ENCODE data around the gene SPACDR. TPM values are rescaled to one million over a fixed set of nuclear protein-coding genes. Genes with fewer than 3 reads are reported as not detected.

Gene SPACDR
- total and polyA plus RNA-seq, 2 donors (not counting 1 experiment from before 2014, with no cell fraction given): 2.1 to 3.7 TPM

DNA sequence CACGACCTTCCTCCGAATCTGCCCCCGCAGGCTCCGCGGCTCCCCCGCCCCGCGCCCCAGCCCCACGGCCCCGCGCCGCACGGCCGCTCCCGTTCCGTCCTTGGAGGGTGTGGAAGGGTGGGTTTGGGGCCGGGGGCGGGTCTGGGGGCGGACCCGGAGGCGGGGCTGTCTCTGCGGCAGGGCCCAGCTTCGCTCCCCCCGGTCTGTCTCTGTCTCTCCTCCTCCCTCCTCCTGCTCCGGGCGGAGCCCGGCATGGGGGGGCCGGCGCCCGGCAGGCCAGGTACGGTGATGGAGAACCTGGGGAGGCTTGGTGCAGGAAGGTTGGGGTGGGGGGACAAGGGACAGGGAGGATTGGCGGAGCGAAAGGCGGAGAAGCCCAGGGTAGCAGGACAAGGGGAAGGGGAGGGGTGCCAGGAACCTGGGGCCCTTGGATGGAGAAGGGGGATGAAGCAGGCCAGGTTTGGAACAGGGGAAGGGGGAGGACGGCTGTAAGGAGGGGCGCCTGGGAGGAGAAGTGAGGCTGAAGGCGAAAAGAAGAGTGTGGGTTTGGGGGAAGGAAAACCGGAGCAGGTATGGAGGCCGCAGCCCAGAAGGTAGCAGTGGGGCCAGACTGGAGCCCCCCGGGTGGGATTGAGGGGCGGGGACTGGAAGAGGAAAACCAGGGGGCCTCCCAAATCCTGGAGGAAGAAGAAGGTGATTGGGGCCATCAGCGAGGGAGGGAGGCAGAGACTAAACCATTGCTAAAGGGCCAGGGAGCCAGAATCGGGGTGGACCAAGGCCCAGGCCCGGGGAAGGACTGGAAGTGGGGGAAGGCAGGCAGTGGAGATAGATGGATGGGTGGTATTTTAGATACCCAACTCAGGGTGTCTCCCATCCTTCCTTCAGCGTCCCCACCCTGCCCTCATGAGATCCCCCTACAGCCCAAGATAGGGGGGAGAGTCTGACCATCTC is 19.9 kb upstream of the SPACDR start, which contains the start of gene NYAP1:
Gene NYAP1, plus strand, starts transcription at position 206 of the 951 bp plus-strand sequence. CDS start 1,385 bp downstream, outside the sequence.
- Histone ChIP-seq H3K4me2 (replicated peaks; ENCODE audit: low read depth, low read length, poor library complexity, severe bottlenecking) (peak within 1 kb of the TSS; percentile 98), H4K20me1 (ENCODE audit: control insufficient read depth, insufficient read depth, low read length, poor library complexity, severe bottlenecking) (no peaks in the 10 kb centered on the region), H3K27ac (ENCODE audit: low read length in 2 of 2) (no peak within 1 kb of the TSS), H3K9me3 (ENCODE audit: control extremely low read depth in 1 of 3, control insufficient read depth in 2 of 3, insufficient read depth in 1 of 3, low read length in 2 of 3) (no peaks in the 10 kb centered on the region), H3K4me1 (ENCODE audit: control insufficient read depth in 2 of 2, insufficient read depth in 2 of 2, low read length in 2 of 2) (peaks cover 11 to 17% of the 10 kb centered on the region in 2 donors), H3K36me3 (replicated peaks in 1 of 2; ENCODE audit: control extremely low read depth in 1 of 2, control insufficient read depth in 1 of 2, extremely low read depth in 1 of 2, insufficient read depth in 2 of 2, low read length in 1 of 2) (no peaks in the 10 kb centered on the region), H3K27me3 (replicated peaks in 1 of 4; ENCODE audit: control extremely low read depth in 1 of 4, control insufficient read depth in 3 of 4, insufficient read depth in 4 of 4, low read length in 3 of 4) (peaks cover 0 to under 1% (median 0%) of the 10 kb centered on the region in 4 experiments), H3K9ac (ENCODE audit: low read length) (peak within 1 kb of the TSS; percentile 69), H2AFZ (ENCODE audit: insufficient read depth, low read depth, low read length, poor library complexity, severe bottlenecking) (peak within 1 kb of the TSS; percentile 86), H3K79me2 (ENCODE audit: control insufficient read depth, insufficient read depth, low read length) (peaks cover 8% of the 10 kb centered on the region), H3K4me3 (ENCODE audit: control extremely low read depth in 1 of 5, extremely low read depth in 1 of 5, insufficient read depth in 1 of 5, low read depth in 2 of 5, low read length in 4 of 5) (peak within 1 kb of the TSS in 4 of 5 experiments; percentile 36 to 67 (median 49))
- peak within 1 kb of the TSS; percentile 87 for H3K4me3 Mint-ChIP-seq
- POLR2A ChIA-PET: interaction anchor here (1.5 kb wide), 1 partner anchor 55 kb away, joined by 5 read pairs; the partner anchor contains the start of genes MEPCE and ZCWPW1
- intact Hi-C loops (cut with micrococcal nuclease): loop anchor here (1.0 kb wide), 3 partner anchors 15 to 75 kb away; no protein-coding TSS in a partner anchor
- no peak for TF ChIP-seq EZH2 (IDR thresholded peaks at IDR 0.05; ENCODE audit: borderline replicate concordance, insufficient read depth, low read depth, low read length, poor library complexity, severe bottlenecking)
- TF ChIP-seq, protein P1, sequence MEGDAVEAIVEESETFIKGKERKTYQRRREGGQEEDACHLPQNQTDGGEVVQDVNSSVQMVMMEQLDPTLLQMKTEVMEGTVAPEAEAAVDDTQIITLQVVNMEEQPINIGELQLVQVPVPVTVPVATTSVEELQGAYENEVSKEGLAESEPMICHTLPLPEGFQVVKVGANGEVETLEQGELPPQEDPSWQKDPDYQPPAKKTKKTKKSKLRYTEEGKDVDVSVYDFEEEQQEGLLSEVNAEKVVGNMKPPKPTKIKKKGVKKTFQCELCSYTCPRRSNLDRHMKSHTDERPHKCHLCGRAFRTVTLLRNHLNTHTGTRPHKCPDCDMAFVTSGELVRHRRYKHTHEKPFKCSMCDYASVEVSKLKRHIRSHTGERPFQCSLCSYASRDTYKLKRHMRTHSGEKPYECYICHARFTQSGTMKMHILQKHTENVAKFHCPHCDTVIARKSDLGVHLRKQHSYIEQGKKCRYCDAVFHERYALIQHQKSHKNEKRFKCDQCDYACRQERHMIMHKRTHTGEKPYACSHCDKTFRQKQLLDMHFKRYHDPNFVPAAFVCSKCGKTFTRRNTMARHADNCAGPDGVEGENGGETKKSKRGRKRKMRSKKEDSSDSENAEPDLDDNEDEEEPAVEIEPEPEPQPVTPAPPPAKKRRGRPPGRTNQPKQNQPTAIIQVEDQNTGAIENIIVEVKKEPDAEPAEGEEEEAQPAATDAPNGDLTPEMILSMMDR (IDR thresholded peaks at IDR 0.05): no peak
- ATAC-seq (ENCODE audit: low read depth): peak; percentile 18
- H3K27me3 Mint-ChIP-seq: peaks cover 8% of the 10 kb centered on the region
- peak within 1 kb of the TSS; percentile 37 for H3K27ac Mint-ChIP-seq
- DNase-seq: no peak
- 28% methylated on average over 25 of the region's 45 CpGs for WGBS (ENCODE audit: insufficient coverage)
- CTCF ChIA-PET: interaction anchor here (0.7 to 5.6 kb wide), 6 partner anchors 9 to 76 kb away, joined by 3 to 80 read pairs (median 6); no protein-coding TSS in a partner anchor
- H3K9me3 Mint-ChIP-seq (ENCODE audit: insufficient read depth): no peaks in the 10 kb centered on the region
- H3K4me1 Mint-ChIP-seq: peaks cover 11% of the 10 kb centered on the region
